ENCODE results near the gene CDH16. TPM values are rescaled to one million over a fixed set of nuclear protein-coding genes. Genes with fewer than 3 reads are reported as not detected.

Gene CDH16
- total RNA-seq, 1 donor from 2014 or later: not detected

DNA sequence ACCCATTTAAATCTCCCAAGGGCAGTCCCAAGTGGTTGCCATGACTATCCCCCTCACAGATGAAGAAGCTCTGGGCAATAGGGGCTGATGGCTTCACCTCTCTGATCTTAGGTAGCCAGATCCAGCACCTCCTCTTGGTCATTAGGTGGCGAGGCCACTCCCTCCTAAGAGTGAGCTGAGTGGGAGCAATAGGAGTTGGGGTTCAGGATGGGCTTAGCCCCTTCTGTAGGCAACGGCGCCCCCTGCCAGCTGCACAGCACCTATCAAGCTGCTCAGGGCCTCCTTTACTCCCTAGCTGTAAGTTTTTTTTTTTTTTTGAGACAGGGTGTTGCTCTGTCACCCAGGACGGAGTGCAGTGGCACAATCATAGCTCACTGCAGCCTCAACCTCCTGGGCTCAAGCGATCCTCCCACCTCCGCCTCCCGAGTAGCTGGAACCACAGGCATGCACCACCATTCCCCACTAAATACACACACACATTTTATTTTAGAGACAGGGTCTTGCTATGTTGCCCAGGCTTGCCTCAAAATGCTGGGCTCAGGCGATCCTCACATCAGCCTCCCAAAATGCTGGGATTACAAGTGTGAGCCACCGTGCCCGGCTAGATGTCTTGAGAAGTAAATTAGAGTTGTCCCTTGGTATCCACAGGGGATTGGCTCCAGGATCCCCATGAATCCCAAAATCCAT, 10.2 kb upstream of the CDH16 start:
- intact Hi-C loops (cut with micrococcal nuclease): no loop called here

DNA sequence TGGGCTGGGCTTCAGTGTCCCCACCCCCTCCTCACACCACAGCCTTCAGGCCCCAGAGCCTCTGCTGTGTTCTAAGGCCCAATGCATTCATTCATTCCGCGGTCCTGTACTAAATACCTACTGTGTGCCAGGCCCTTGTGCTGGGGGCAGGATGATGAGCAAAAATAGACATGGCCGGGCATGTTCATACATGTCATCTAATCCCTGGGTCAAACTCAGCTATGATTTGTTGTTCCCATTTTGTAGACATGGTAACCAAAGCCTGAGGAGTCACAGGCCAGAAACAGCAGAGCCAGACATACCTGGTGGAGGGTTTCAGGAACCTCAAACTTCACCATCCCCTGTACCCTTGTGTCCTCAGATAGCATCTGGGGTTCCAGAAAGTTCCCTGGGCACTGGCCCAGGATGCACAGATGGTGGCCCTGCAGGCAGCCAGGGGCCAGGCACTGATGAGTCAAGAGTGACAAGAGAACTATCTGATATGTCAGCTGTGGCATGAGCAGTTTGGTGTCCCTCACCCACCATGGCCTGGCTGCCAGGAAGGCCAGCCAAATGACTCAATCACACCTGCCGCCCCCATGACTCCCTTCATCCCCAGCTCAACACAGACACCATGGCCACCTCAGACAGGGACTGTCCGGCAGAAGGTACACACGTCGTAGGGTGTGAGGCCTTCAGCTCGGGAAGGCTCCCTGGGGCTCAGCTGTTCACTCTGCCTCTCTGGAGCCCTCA, 9.4 kb upstream of the CDH16 start:
- intact Hi-C loops (cut with micrococcal nuclease): no loop called here

DNA sequence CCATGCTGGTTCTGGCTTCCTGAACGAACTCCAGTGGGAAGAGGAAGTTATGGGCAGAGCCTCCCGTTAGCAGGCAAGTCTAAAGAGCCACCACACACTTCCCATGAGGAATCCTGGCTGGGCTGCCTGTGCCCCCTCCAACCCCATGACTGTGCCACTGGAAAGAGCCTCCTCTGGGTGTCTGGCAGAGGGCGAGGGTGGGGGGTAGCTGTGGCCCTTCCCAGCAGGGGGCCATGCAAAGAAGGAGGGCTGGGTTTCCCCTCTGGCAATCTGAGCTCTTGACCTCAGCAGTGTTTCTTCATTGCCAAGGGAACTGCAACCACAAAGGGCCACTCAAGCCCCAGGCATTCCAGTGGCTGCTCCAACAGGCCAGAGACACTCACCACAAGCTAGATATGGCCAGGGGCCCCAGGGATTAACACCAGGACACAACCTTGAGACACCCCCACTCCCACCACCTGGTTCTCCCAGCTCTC, 8.3 kb upstream of the CDH16 start:
- intact Hi-C loops (cut with micrococcal nuclease): no loop called here

DNA sequence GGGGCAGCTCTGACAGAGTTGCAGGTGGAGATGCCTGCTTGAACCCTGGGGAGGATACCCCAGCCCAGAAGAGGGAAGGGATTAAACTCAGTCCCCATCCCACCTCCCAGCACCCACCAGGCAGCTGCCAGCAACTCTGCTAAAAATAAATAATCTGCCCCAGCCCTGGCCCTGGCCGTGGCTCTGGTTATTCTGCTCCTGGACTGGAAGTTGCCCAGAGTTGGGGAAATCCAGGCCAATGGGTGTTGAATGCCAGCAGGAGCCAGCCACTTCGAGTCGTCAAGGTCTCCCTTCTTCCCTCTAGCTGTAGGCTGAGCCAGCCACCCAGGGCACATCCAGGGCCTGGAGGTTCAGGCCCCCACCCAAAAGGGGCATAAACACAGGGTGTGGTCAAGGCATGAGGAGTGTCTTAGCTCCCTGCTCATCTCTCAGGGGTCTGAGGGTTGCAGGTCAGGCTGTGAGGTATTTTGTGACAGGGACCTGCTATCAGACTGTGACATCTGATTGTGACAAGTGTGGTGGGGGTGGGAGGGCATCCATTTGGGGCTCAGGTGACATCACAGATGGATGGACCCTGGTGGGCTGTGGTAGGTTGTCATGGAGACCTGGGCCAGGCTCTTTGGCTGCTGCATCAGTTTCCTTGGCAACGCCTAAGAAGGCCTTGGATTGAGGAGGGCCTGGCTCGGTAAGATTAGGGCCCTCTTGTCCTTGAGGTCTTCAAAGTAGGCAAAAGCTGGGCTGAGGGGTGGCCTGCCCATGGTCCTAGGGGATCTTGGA, 7.7 kb upstream of the CDH16 start:
- intact Hi-C loops (cut with micrococcal nuclease): no loop called here

DNA sequence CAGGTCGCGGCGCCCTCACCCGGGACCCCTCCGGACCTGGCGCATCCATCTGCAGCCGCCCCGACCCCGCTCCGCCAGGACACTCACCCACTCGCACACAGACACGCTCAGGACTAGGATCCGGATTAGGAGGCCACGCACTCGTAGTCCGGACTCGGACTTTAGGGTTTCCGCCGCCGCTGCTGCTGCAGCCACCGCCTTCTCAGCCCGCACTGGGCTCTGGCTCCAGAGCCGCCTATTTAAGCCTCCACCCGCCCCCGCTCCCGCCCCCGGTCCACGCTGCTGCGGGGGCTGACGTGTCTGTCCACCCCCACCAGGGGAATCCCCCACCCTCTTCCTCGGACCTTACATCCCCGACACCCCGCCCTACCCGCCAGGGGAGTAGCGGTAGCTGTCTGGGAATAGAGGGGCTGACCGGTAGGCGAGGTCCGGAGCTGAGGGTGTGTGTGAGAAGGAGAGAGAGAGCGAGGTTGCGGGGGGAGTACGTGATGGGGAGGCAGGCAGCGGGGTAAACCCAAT, 6.7 kb upstream of the CDH16 start, which contains the start of gene RRAD:
TSS of gene RRAD (minus strand) at position 214 of the 519 bp plus-strand sequence. CDS start 356 bp downstream, outside the sequence.
- intact Hi-C loops (cut with micrococcal nuclease): no loop called here

DNA sequence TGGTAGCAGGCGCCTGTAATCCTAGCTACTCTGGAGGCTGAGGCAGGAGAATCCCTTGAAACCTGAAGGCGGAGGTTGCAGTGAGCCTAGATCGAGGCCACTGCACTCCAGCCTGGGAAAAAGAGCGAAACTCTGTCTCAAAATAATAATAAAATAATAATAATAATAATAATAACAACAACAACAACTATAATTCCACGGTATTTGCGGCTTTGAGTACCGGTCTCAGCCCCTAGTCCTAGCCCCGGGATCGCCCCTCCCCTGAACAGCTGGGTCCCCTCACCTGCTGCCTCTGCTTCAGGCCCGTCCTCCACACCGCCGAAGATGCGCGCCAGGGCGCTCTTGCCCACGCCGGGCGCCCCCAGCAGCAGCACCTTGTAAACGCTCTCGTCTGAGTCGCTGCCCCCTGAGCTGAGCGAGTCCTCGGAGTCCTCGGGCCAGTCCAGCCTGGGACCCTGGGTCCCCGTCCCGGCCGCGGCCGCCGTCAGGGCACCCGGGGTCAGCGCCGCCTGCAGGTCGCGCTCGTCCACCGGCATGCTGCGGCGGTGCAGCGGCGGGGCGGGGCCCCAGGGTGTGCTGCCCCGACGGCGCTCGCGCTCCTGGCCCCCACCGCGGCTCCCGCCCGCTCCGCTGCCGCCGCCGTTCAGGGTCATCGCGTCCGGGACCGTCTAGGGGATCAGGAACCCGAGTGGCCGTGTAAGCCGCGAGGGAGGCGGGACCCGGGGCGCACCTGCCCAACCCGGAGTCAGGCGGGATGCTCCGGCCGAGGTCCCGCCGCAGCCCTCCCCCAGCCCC, 6.0 kb upstream of the CDH16 start:
- intact Hi-C loops (cut with micrococcal nuclease): no loop called here

DNA sequence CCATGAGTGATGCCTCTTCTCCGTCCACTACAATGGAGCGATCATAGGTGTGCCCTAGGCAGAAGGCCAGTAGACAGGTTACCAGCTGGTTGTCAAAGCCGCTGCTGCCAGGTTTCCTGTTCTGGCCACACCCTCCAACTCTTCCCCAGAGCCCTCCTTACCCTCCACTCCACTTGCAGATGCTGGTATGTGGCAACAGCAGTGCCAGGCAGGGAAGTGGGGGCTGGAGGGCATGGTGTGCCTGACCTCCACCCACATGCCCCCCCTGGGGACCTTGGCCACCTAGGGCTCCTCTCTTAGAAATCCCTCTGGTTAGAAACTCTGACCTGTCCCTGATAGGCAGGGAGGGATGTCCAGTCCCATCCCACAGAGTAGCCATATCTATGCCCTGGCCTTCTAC, 5.2 kb upstream of the CDH16 start:
- intact Hi-C loops (cut with micrococcal nuclease): no loop called here

DNA sequence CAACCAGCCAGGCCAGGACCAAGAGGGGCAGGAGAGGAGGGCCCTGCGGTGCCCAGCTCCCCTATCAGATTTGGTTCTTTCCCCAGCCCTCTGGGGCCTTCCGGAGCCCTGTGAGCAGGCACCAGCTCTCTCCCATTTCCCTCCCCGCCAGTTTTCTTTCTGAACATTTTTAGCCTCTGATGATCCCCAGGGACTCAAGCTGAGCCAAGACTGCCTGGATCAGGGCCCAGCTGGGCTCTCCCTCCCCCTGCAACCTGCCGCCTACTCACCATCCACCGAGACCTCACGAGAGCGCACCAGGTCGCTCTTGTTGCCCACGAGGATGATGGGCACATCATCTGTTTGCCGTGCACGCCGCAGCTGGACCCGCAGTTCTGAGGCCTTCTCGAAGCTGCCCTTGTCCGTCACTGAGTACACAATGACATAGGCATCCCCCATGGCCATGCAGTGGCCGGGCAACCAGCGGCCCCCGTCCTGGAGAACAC, 4.6 kb upstream of the CDH16 start:
- intact Hi-C loops (cut with micrococcal nuclease): no loop called here

DNA sequence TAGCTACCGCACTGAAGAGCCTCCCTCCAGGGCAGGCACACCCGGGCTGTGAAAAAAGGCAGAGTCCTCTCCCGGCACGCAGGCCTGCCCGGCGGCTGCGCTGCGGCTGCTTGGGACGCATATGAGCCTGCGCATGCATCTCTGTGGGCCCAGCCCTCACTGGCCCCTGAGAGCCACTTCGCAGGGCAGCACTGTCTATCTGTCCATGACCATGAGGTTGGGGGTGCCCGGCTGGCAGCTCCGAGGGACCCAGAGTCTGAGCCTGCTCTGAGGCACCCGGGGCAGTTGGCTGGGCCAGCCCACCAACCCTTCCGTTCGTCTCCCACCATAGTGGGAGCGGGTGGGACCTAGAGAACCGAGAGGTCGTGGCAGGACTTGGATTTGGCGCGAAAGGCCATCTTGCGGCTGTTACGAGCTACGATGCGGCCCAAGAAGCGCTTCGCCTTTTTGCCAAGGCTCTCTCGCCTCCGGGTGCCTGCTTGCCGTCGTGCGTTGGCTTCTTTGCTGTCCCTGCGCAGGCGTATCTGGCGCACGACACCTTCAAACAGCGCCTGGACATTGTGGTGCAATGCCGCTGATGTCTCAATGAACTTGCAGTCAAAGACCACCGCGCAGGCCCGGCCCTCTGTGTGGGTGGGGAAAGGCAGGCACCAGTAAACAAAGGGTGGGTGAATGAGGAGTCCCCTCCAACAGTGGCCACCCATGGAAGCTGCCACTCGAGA, 3.2 kb upstream of the CDH16 start:
- intact Hi-C loops (cut with micrococcal nuclease): no loop called here

DNA sequence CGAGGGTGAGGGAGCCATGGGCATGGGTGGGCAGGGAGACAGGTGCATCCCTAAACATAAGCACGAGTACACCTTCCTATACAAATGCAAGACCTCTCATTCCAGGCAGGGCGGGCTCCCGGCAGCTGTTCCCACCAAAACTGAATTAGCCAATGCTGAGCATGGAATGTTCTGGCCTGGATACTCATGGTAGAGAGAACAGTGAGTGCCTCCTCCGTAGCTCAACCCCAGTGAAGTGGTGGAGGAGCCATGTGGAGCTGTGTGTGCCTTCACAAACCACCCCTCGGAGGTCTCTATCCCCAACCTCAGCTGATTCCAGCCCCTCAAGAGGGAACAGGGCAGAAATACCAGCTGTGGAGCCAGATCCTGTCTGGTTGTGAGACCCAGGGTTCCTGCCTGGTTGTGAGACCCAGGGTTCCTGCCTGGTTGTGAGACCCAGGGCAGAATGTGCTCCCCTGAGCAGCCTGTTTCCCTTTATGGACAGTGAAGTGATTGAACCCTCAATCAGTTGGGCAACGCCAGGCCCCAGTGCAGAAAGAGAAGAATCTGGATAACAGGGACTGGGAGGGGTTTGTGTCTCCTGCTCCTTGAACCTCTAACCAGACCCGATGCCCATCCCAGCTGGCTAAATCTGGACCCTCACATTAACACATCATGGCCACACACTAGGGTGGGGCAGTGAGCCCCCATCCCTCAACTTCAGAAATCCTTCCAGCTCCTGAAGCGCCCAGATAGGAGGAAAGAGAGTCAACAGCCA, 2.4 kb upstream of the CDH16 start:
- intact Hi-C loops (cut with micrococcal nuclease): no loop called here

DNA sequence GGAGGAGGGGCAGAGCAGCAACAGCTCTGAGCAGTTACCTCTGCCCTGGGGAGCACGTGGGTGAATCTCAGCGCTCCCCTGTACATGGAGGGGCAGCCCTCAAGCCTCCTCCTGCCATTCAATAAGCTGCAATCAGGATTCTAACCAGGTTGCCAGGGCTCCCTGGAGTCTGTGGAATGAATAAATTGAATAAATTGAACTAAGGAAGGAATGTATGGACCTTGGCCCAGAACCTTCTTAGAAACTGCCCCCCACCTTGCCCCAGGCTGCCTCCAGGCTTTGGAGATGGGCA, 1.6 kb upstream of the CDH16 start:
- intact Hi-C loops (cut with micrococcal nuclease): no loop called here

DNA sequence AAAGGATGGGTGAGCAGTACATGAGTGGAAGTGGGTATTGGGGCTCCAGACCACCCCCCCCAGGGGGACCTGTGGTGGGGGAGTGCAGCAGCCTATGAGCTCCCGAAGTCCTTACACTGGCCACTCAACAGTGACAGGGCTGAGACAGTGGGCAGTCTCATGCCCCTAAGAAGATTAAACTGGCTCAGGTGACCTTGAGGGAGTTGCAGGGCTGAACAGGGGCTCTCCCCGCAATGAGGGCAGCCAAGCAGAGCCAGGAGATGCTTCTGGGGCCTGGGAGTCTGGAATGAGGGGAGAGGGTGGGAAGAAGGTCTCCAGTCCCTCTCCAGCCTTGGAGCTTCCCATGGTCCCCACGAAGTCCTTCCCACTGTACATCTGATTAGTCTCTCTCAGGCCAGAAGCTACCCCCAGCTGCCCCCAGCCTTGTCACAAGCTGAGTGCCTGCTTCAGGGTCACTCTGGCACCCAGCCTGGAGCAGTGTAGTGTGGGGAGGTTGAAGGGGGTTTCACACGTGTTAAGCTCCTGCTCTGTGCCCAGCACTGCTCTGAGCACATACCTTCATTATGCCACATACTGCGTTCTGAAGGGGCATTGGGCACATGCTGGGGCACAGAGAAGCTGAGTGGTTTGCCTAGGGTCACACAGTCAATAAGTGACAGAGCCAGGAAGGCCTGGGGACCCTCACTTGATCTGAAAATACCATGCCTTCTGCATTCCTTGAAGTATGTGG, 1.0 kb upstream of the CDH16 start:
- intact Hi-C loops (cut with micrococcal nuclease): no loop called here

DNA sequence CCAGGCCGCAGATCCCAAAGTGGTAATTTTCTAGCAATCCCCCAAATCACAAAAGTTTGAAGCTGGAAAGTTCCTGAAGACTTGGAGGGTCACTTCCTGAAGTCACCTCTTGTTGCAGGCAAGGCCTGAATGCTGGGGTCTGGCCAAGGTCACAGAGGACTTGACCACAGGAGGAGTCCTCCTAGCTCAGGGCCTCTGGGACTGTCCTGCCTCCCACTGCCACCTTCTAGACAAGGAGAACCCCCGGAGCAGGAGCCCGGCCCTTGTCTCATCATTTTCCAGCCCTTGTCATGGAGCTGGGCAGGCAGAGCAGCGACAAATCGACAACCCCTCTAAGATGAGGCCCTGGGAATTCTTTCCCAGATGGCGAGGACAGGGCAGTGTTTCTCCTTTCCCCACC, 330 bp downstream of the CDH16 start:
- intact Hi-C loops (cut with micrococcal nuclease): no loop called here

DNA sequence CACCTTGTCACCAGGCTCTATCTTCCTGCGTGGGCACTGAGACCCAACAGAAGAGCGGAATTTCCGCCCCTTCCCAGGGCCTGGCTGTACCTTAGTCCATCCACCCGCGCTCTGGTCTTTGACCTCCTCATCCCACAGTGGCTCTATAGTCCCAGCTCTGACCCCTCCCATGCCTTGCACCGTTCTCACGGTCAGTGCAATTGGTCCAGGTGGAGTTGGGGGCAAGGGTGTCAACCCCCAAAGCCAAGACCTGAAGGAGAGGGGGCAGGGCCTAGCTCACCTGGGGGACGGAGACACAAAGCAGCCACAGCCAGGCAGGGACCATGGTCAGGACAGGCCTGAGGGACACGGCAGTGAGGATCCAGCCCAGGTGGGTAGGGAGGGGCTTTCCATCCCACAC, 944 bp downstream of the CDH16 start:
- intact Hi-C loops (cut with micrococcal nuclease): no loop called here

DNA sequence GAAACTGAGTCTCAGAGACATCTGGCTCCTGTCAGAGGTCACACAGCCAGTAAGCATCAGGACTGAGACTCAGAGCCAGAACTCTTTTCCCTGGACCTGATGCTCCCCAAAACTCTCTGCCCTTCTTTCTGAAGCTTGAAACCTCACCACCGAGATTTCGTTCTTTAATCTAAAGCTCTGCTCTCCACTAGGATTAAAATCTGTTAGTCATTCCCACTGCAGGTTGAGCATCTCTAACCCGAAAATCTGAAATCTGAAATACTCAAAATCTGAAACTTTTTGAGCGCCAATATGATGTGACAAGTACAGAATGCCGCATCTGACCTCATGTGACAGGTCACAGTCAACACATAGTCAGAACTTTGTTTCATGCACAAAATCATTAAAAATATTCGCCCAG, 2.2 kb downstream of the CDH16 start:
- intact Hi-C loops (cut with micrococcal nuclease): no loop called here

DNA sequence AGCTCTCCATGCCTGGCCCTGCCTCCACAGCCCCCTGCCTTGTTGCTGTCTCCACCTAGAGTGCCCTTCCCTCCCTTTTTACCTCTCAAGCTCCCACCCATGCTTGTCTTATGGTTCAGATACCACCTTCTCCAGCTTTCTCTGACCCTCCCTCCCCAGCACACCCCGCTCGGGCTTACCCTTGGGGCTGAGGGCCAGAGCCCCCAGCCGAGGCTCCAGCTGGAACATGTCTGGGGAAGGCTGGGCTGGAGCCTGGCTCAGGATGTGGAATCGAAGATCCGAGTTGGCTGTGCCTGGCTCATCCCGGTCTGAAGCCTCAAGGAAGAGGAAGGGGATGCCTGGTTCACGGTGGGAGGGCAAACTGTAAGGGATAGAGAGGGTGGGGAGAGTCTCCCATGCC, 3.6 kb downstream of the CDH16 start:
- intact Hi-C loops (cut with micrococcal nuclease): no loop called here

DNA sequence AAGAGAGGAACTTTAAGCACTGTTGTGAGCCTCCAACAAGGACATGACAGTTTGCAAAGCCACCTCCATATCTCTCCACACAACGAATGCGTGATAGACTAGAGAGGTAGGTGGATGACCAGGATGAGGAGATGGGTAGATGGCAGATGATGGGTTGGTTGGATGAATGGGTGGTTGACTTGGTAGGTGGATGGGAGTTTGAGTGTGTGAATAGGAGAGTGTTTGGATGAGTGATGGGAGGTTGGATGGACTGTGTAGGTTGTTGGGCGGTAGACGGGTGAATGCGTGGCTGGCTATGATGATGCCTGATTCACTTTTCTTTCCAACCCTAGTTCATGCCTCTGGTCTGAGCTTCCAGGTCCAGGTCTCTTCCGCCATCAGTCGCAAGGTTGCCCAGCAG, 4.1 kb downstream of the CDH16 start:
- intact Hi-C loops (cut with micrococcal nuclease): no loop called here

DNA sequence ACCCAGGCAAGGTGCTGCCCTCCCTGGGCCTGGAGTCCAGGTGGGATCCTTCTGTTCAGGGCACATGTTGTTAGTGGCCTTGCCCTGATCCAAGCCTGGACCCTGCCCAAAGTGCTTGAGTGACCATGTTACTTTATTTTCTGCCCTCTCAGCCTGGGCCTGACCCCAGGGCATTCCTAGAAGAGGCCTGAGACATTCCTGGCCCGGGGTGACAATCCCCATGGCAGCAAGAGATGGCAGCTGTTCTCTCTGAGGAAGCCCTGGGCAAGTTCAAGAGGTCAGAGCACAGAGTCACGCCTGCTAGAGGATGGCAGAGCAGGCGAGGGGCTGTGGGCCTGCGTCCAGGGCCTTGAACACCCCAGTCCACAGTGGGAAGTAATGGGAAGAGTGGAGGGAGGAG, 5.0 kb downstream of the CDH16 start:
- intact Hi-C loops (cut with micrococcal nuclease): no loop called here

DNA sequence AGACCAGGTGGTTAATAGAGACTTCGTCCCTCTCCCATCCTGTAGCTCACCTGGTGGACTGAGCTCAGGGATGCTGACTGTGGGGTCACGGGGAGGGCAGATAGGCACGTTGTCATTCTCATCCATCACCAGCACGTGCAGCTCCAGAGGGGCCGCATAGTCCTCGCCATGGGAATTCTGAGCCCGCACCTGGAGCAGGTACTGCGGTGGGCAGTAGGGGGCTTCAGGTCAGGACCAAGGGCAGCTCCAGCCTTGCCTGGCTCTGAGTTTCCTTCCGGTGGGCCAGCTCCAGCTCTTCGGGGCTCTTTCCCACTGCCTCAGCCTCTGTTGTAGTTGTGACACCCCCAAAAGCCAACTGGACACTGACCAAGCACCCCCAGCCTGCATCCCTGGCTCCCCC, 5.6 kb downstream of the CDH16 start:
- intact Hi-C loops (cut with micrococcal nuclease): no loop called here
